Astrocyte (in vitro differentiated cells and primary cell): ENCODE results near the gene RPRML. TPM values are rescaled to one million over a fixed set of nuclear protein-coding genes. Genes with fewer than 3 reads are reported as not detected.

Experiments
- DNase-seq: peaks from one replicate; pipeline ENCODE4 v3.0.0-alpha.2; 2010; ENCODE audit warnings: low read depth
- FAIRE-seq: peaks from 2 replicates; lab custom pipeline; 2011; peaks lifted over from hg19 to GRCh38; lab: Jason Lieb, UNC
- H2AFZ ChIP-seq: 2 replicates; pipeline ENCODE4 v1.6.0; 2012; ENCODE audit warnings: low read depth, low read length, inconsistent platforms
- H3K27ac ChIP-seq: 2 replicates; pipeline ENCODE4 v1.5.1; 2011; ENCODE audit warnings: low read depth, low read length, inconsistent platforms
- H3K27me3 ChIP-seq: 2 replicates; pipeline ENCODE4 v1.6.0; 2011; ENCODE audit warnings: low read length, inconsistent platforms; ENCODE audit not compliant: insufficient read depth
- H3K36me3 ChIP-seq: 2 replicates; pipeline ENCODE4 v1.5.1; 2011; ENCODE audit warnings: low read length, inconsistent platforms; ENCODE audit not compliant: insufficient read depth
- H3K4me1 ChIP-seq: 2 replicates; pipeline ENCODE4 v1.5.1; 2011; ENCODE audit warnings: low read length, inconsistent platforms; ENCODE audit not compliant: insufficient read depth
- H3K4me2 ChIP-seq: 2 replicates; pipeline ENCODE4 v1.6.0; 2012; ENCODE audit warnings: low read length, inconsistent platforms
- H3K4me3 ChIP-seq: 2 replicates; pipeline ENCODE4 v1.5.1; 2011; ENCODE audit warnings: low read depth, mild to moderate bottlenecking, low read length, inconsistent platforms; ENCODE audit not compliant: insufficient read depth
- H3K79me2 ChIP-seq: 2 replicates; pipeline ENCODE4 v1.6.0; 2012; ENCODE audit warnings: mild to moderate bottlenecking, low read length, inconsistent platforms; ENCODE audit not compliant: insufficient read depth
- H3K9ac ChIP-seq: 2 replicates; pipeline ENCODE4 v1.6.0; 2012; ENCODE audit warnings: mild to moderate bottlenecking, low read length, inconsistent platforms
- H3K9me3 ChIP-seq: 2 replicates; pipeline ENCODE4 v1.5.1; 2012; ENCODE audit warnings: low read depth, mild to moderate bottlenecking, low read length, inconsistent platforms; ENCODE audit not compliant: insufficient read depth
- H4K20me1 ChIP-seq: 2 replicates; pipeline ENCODE4 v1.6.0; 2012; ENCODE audit warnings: low read length, inconsistent platforms; ENCODE audit not compliant: insufficient read depth
- H3K27ac Mint-ChIP-seq: one replicate; pipeline ENCODE4 v1.8.0; 2021; ENCODE audit warnings: mild to moderate bottlenecking, mixed read lengths; ENCODE audit not compliant: unreplicated experiment
- H3K27me3 Mint-ChIP-seq: one replicate; pipeline ENCODE4 v1.8.0; 2021; ENCODE audit warnings: low read depth, mixed read lengths; ENCODE audit not compliant: unreplicated experiment
- H3K36me3 Mint-ChIP-seq: one replicate; pipeline ENCODE4 v1.8.0; 2021; ENCODE audit warnings: low read depth, mixed read lengths; ENCODE audit not compliant: unreplicated experiment
- H3K4me1 Mint-ChIP-seq: one replicate; pipeline ENCODE4 v1.8.0; 2021; ENCODE audit warnings: low read depth, mixed read lengths; ENCODE audit not compliant: unreplicated experiment
- H3K4me3 Mint-ChIP-seq: one replicate; pipeline ENCODE4 v1.8.0; 2021; ENCODE audit warnings: mild to moderate bottlenecking, moderate library complexity, mixed read lengths; ENCODE audit not compliant: unreplicated experiment
- H3K9me3 Mint-ChIP-seq: one replicate; pipeline ENCODE4 v1.8.0; 2021; ENCODE audit warnings: mild to moderate bottlenecking, mixed read lengths; ENCODE audit not compliant: unreplicated experiment
- CTCF ChIP-seq: IDR thresholded peaks from 2 replicates; pipeline ENCODE4 v1.5.1; 2011; ENCODE audit warnings: low read depth, mild to moderate bottlenecking, inconsistent platforms, low read length, moderate library complexity; ENCODE audit not compliant: insufficient read depth
- EZH2 ChIP-seq: IDR thresholded peaks from 2 replicates; pipeline ENCODE4 v1.6.1; 2012; ENCODE audit warnings: mild to moderate bottlenecking, low read length, inconsistent platforms; ENCODE audit not compliant: insufficient read depth
- total RNA-seq: library from RNA; stranded (reverse); gene quantifications from 2 replicates; pipeline ENCODE4 v1.2.1, GENCODE V29; 2021

The RPRML gene
- total RNA-seq, 1 donor from 2014 or later: not detected

GRCh38 chr17:46943501-46944393, 35.3 kb downstream of the RPRML start:
- no peaks in the 10 kb centered on the region for H3K9me3 ChIP-seq
- H3K4me2 ChIP-seq: peak overlapping the region; percentile 75
- peak; percentile 42 for DNase-seq
- FAIRE-seq: no peak
- Mint-ChIP-seq H3K4me3 (peak overlapping the region; percentile 50), H3K27ac (peak overlapping the region; percentile 81), H3K4me1 (peaks cover 18% of the 10 kb centered on the region), H3K27me3 (peaks cover 2% of the 10 kb centered on the region), H3K36me3 (no peaks in the 10 kb centered on the region), H3K9me3 (no peaks in the 10 kb centered on the region)
- peak overlapping the region; percentile 5 for H3K4me3 ChIP-seq
- H3K27me3 ChIP-seq: no peaks in the 10 kb centered on the region
- H3K36me3 ChIP-seq: peaks cover 17% of the 10 kb centered on the region
- no peaks in the 10 kb centered on the region for H3K79me2 ChIP-seq
- H3K27ac ChIP-seq: no peak overlapping the region
- peaks cover 53% of the 10 kb centered on the region for H4K20me1 ChIP-seq
- peaks cover 14% of the 10 kb centered on the region for H3K4me1 ChIP-seq
- TF ChIP-seq CTCF (no peak), EZH2 (no peak)
- H3K9ac ChIP-seq: no peak overlapping the region
- H2AFZ ChIP-seq: no peak overlapping the region

GRCh38 chr17:46943218-46943500, 35.9 kb downstream of the RPRML start:
- Histone ChIP-seq H3K4me3 (no peak overlapping the region), H3K9me3 (no peaks in the 10 kb centered on the region), H2AFZ (no peak overlapping the region), H3K36me3 (peaks cover 23% of the 10 kb centered on the region), H3K79me2 (no peaks in the 10 kb centered on the region), H3K4me2 (peak overlapping the region; percentile 75), H3K27ac (no peak overlapping the region), H3K9ac (no peak overlapping the region), H3K27me3 (no peaks in the 10 kb centered on the region), H4K20me1 (peaks cover 58% of the 10 kb centered on the region), H3K4me1 (peaks cover 14% of the 10 kb centered on the region)
- Mint-ChIP-seq H3K27me3 (peaks cover 1% of the 10 kb centered on the region), H3K36me3 (no peaks in the 10 kb centered on the region), H3K27ac (peak overlapping the region; percentile 81), H3K4me1 (peaks cover 18% of the 10 kb centered on the region), H3K4me3 (peak overlapping the region; percentile 50), H3K9me3 (no peaks in the 10 kb centered on the region)
- DNase-seq (no peak), FAIRE-seq (no peak)
- TF ChIP-seq CTCF (no peak), EZH2 (no peak)
